GM21381 (cell line): ENCODE results near the gene C19orf73.

ENCODE experiments used
- ATAC-seq: cut with Tn5 transposase; IDR thresholded peaks from one replicate; pipeline ENCODE4 v1.9.1; 2021; ENCODE audit warnings: mild to moderate bottlenecking, moderate library complexity; ENCODE audit not compliant: unreplicated experiment

Gene C19orf73

DNA sequence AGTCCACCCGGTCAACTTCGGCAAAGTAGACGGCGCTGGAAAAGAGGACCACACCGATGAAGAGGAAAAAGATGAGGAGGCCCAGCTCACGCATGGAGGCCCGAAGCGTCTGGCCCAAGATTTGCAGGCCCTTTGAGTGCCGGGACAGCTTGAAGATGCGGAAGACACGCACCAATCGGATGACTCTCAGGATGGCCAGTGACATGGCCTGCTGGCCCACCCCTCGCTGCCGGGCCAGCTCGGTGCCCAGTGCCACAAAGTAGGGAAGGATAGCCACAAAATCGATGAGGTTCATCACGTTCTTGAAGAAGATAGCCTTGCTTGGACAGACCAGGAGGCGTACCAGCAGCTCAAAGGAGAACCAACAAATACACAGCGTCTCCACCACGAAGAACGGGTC lies 48.5 kb downstream of the C19orf73 start:
- no peak for ATAC-seq

DNA sequence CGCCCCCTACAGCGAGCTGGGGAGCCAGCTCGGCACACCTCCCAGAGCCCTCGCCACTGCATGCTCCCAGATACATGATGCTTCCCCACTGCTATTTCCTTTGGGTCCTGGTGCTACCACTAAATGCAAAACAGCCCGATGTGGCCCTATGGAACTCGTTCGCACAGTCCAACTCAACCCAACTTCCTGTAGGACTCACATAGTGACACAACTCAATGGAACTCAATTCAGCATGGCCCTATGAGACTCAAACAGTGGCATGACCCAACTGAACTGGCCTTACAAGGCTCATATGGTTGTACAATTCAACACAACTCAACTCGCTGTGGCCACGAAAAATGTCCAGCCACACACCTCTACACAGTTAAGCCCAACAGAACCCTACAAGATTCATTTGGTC lies 49.9 kb downstream of the C19orf73 start:
- ATAC-seq: no peak
